ENCODE measurements around the gene TBC1D10B. TPM values are rescaled to one million over a fixed set of nuclear protein-coding genes. Genes with fewer than 3 reads are reported as not detected.

Gene TBC1D10B
- total and polyA plus RNA-seq, 9 donors: 18.4 to 46.9 (median 35.2) TPM

DNA sequence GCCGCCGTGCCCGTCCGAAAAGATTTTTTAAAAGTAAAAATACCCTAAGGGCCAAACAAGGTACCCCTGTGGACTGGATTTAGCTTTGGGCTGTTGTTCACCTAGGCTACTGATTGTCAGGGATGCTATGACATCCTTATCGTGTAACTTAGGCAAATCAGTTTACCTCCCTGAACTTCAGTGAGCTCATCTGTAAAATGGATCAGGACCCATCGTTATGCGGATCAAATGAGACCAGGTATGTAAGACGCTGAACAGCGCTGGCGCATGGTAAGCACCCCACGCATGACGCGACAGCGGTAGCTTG, 36.5 kb upstream of the TBC1D10B start:
- DNase-seq: no peak
- Histone ChIP-seq H3K27ac (peak overlapping the region; percentile 40 to 81), H3K4me3 (peak overlapping the region; percentile 61), H3K9me3 (no peaks in the 10 kb centered on the region), H3K36me3 (no peaks in the 10 kb centered on the region), H3K27me3 (no peaks in the 10 kb centered on the region), H3K4me1 (ENCODE audit: insufficient read depth) (peaks cover 9% of the 10 kb centered on the region)
- WGBS, 3 donors: 9 to 16% (median 13%) methylated on average over 14 of the region's 14 CpGs
- no peak for TF ChIP-seq POLR2A (IDR thresholded peaks at IDR 0.05)
- TF ChIP-seq, protein P1, sequence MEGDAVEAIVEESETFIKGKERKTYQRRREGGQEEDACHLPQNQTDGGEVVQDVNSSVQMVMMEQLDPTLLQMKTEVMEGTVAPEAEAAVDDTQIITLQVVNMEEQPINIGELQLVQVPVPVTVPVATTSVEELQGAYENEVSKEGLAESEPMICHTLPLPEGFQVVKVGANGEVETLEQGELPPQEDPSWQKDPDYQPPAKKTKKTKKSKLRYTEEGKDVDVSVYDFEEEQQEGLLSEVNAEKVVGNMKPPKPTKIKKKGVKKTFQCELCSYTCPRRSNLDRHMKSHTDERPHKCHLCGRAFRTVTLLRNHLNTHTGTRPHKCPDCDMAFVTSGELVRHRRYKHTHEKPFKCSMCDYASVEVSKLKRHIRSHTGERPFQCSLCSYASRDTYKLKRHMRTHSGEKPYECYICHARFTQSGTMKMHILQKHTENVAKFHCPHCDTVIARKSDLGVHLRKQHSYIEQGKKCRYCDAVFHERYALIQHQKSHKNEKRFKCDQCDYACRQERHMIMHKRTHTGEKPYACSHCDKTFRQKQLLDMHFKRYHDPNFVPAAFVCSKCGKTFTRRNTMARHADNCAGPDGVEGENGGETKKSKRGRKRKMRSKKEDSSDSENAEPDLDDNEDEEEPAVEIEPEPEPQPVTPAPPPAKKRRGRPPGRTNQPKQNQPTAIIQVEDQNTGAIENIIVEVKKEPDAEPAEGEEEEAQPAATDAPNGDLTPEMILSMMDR (IDR thresholded peaks at IDR 0.05): no peak
- TF ChIP-seq EP300 (IDR thresholded peaks at IDR 0.05): no peak
- intact Hi-C loops (cut with DNase I): loop anchor here in 2 of 4 donors (5.0 to 10.0 kb wide), 3 partner anchors 39 to 342 kb away; partner anchors contain the start of gene ALDOA (in 1 of the 2)

DNA sequence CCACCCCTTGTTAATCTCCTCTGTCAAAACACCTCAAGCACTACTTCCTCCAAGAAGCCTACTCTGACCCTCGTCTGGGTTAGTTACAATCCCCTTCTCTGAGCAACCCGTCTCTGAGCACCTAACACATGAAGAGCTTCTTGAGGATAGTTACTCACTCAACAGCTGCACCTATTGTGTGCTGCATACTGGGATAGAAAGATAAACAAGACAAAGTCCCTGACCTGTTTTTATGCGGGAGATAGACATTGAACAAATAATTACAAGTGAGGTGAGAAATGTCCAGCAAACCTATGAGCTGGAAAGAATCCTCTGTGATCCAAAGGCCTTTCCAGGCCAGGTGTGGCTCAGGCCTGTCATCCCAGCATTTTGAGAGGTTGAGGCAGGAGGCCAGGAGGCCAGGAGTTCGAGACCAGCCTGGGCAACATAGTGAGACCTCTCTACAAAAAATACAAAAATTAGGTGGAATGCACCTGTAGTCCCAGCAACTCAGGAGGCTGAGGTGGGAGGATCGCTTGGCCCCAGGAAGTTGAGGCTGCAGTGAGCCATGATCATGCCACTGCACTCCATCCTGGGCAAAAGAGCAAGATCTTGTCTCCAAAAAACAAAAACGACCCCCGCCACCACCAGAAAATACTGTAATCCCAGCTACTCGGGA, 31.6 kb upstream of the TBC1D10B start:
- TF ChIP-seq EP300 (IDR thresholded peaks at IDR 0.05) (no peak), POLR2A (IDR thresholded peaks at IDR 0.05) (no peak)
- TF ChIP-seq, protein P1 (IDR thresholded peaks at IDR 0.05): no peak
- intact Hi-C loops (cut with DNase I): loop anchor here in 1 of 4 donors (10.0 kb wide), 1 partner anchor 337 kb away; the partner anchor contains the start of gene ALDOA
- H3K9me3 ChIP-seq: no peaks in the 10 kb centered on the region
- H3K27ac ChIP-seq: no peak overlapping the region
- H3K4me3 ChIP-seq: no peak overlapping the region
- 77 to 83% (median 77%) methylated on average over 8 of the region's 8 CpGs for WGBS, 3 donors
- H3K27me3 ChIP-seq: no peaks in the 10 kb centered on the region
- H3K4me1 ChIP-seq (ENCODE audit: insufficient read depth): no peaks in the 10 kb centered on the region
- no peak for DNase-seq
- H3K36me3 ChIP-seq: no peaks in the 10 kb centered on the region

DNA sequence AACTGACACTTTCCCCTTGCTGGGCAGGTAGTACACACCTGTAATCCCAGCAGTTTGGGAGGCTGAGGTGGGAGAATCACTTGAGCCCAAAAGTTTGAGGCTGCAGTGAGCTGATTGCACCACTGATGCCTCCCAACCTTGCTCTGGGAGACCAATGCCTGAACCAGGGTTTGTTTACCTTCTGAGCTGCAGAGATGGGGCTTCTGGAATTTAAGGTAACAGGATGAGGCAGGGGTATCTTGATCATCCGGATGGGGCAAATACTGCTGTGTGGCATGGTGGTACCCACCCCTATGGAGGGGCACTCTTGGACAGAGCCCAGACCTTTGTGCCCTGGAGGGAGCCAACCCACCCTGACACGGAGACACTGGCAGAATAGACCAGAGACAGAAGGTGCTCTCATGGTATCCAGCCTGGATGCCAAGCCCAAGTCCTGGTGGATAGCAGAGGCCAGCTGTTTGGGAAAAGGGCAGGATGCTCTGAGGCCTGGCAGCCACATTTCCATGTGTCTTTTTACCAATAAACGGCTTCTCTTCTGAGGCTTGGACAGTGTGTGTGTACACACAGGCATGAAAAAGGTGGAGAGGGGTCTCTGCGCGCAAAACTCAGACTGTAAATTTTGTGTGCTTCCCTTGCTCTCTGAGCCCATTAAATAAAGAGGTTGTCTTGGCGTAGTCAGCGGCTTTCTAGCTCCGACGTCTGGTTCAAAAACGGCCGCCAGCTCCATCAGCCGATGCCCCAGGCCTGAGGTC, 29.3 kb upstream of the TBC1D10B start:
- peak overlapping the region; percentile 46 for H3K4me3 ChIP-seq
- whole genome bisulfite sequencing, 3 donors: 3 to 6% (median 4%) methylated on average over 11 to 12 of the region's 12 CpGs

More for the DNA sequence above, 29.3 kb upstream of the TBC1D10B start:
- Histone ChIP-seq H3K9me3 (no peaks in the 10 kb centered on the region), H3K4me1 (ENCODE audit: insufficient read depth) (peaks cover under 1% of the 10 kb centered on the region), H3K36me3 (no peaks in the 10 kb centered on the region), H3K27ac (peak overlapping the region; percentile 62 to 85), H3K27me3 (no peaks in the 10 kb centered on the region)
- DNase-seq: no peak
- TF ChIP-seq EP300 (IDR thresholded peaks at IDR 0.05): no peak
- TF ChIP-seq POLR2A (IDR thresholded peaks at IDR 0.05): no peak
- TF ChIP-seq, protein P1 (IDR thresholded peaks at IDR 0.05): no peak
- intact Hi-C loops (cut with DNase I): loop anchor here in 1 of 4 donors (10.0 kb wide), 2 partner anchors 305 to 335 kb away; partner anchors contain the start of genes ALDOA, TBX6 and YPEL3

All from ovary (tissue), 9 donors.